Esophagus muscularis mucosa (tissue), 3 donors: ENCODE results near the gene ACSL6.

Experiments used
- POLR2AphosphoS5 ChIP-seq, 2 donors: sonication (generic); formaldehyde crosslinking; IDR thresholded peaks; one replicate each; pipeline ENCODE4 v1.6.1; 2017; ENCODE audit warnings: antibody characterized with exemption in 2 of 2
- TF ChIP-seq, protein P1 (sequence below), 3 experiments: fragments of 200-600 bp in 2 of 3; fragments of 450-650 bp in 1 of 3; sonication (generic) in 2 of 3; IDR thresholded peaks; one replicate each; pipeline ENCODE4 v1.5.1; 2017 to 2019; ENCODE audit warnings: antibody characterized with exemption in 3 of 3, mild to moderate bottlenecking in 2 of 3, moderate library complexity in 1 of 3

DNA sequence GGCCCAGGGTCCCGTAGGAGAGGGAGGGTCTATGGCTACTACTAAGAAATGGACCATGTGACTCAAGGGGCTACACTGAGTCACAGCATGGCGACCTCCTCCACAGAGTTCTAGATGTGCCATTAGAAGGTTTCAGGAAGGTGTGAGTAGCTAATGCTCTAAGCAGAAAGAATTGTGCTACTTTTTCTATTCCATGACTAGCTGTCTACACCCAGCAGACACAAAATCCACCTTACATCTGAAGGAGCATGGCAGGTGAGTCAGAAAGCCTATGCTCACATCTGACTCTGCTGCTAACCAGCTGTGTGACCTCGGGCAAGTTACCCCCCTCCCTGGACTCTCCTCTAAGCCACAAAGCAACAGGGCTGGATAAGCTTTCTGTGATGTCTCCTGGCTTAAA is 51.6 kb downstream of the ACSL6 start:
- TF ChIP-seq, protein P1, sequence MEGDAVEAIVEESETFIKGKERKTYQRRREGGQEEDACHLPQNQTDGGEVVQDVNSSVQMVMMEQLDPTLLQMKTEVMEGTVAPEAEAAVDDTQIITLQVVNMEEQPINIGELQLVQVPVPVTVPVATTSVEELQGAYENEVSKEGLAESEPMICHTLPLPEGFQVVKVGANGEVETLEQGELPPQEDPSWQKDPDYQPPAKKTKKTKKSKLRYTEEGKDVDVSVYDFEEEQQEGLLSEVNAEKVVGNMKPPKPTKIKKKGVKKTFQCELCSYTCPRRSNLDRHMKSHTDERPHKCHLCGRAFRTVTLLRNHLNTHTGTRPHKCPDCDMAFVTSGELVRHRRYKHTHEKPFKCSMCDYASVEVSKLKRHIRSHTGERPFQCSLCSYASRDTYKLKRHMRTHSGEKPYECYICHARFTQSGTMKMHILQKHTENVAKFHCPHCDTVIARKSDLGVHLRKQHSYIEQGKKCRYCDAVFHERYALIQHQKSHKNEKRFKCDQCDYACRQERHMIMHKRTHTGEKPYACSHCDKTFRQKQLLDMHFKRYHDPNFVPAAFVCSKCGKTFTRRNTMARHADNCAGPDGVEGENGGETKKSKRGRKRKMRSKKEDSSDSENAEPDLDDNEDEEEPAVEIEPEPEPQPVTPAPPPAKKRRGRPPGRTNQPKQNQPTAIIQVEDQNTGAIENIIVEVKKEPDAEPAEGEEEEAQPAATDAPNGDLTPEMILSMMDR (IDR thresholded peaks at IDR 0.05), result no peak
- no peak for TF ChIP-seq POLR2AphosphoS5 (IDR thresholded peaks at IDR 0.05)
